ENCODE results near the gene BIRC6.

The BIRC6 gene

GRCh38 chr2:32474381-32474780, 117.6 kb downstream of the BIRC6 start:
- ATAC-seq, result no peak
- TF ChIP-seq TSHZ2 (CRISPR knock-in tag; IDR thresholded peaks at IDR 0.05) (no peak), ZFP30 (CRISPR knock-in tag; IDR thresholded peaks at IDR 0.05) (no peak), ZC3H10 (CRISPR knock-in tag; IDR thresholded peaks at IDR 0.05) (no peak), TOX (CRISPR knock-in tag; IDR thresholded peaks at IDR 0.05; ENCODE audit: borderline replicate concordance) (no peak), PPARA (CRISPR knock-in tag; IDR thresholded peaks at IDR 0.05; ENCODE audit: borderline replicate concordance) (no peak), TCF4 (CRISPR knock-in tag; IDR thresholded peaks at IDR 0.05; ENCODE audit: borderline replicate concordance) (no peak)

- no peak for TF ChIP-seq GLIS3 (CRISPR knock-in tag; IDR thresholded peaks at IDR 0.05)
- TF ChIP-seq ZNF8 (CRISPR knock-in tag; IDR thresholded peaks at IDR 0.05), result no peak
- no peak for TF ChIP-seq OSR1 (CRISPR knock-in tag; IDR thresholded peaks at IDR 0.05)
- no peak for TF ChIP-seq ZFP30 (CRISPR knock-in tag; IDR thresholded peaks at IDR 0.05)
- TF ChIP-seq CSRNP3 (CRISPR knock-in tag; IDR thresholded peaks at IDR 0.05), result no peak
- TF ChIP-seq ZC3H10 (CRISPR knock-in tag; IDR thresholded peaks at IDR 0.05), result no peak
- no peak for TF ChIP-seq RARB (CRISPR knock-in tag; IDR thresholded peaks at IDR 0.05)
- no peak for TF ChIP-seq PATZ1 (CRISPR knock-in tag; IDR thresholded peaks at IDR 0.05; ENCODE audit: borderline replicate concordance)
- no peak for TF ChIP-seq CSDC2 (CRISPR knock-in tag; IDR thresholded peaks at IDR 0.05)
- TF ChIP-seq CREB5 (CRISPR knock-in tag; IDR thresholded peaks at IDR 0.05; ENCODE audit: low read depth), result no peak
- peak; percentile 81 for ATAC-seq
Observed at GRCh38 chr2:32478889-32479620, 122.2 kb downstream of the BIRC6 start.

- no peak for ATAC-seq
- TF ChIP-seq GLIS3 (CRISPR knock-in tag; IDR thresholded peaks at IDR 0.05) (no peak), ZNF70 (CRISPR knock-in tag; IDR thresholded peaks at IDR 0.05) (no peak), ZFP30 (CRISPR knock-in tag; IDR thresholded peaks at IDR 0.05) (no peak), ZFP3 (CRISPR knock-in tag; IDR thresholded peaks at IDR 0.05) (no peak), ZNF8 (CRISPR knock-in tag; IDR thresholded peaks at IDR 0.05) (no peak), RARB (CRISPR knock-in tag; IDR thresholded peaks at IDR 0.05) (no peak), PATZ1 (CRISPR knock-in tag; IDR thresholded peaks at IDR 0.05; ENCODE audit: borderline replicate concordance) (no peak), ARNTL (CRISPR knock-in tag; IDR thresholded peaks at IDR 0.05; ENCODE audit: borderline replicate concordance, low read depth) (no peak), ZNF565 (CRISPR knock-in tag; conservative IDR thresholded peaks at IDR 0.05; ENCODE audit: low read depth) (no peak), CREB5 (CRISPR knock-in tag; IDR thresholded peaks at IDR 0.05; ENCODE audit: low read depth) (no peak), CSRNP3 (CRISPR knock-in tag; IDR thresholded peaks at IDR 0.05) (no peak), ESRRG (CRISPR knock-in tag; IDR thresholded peaks at IDR 0.05) (no peak), ISL1 (CRISPR knock-in tag; IDR thresholded peaks at IDR 0.05) (no peak), ZC3H10 (CRISPR knock-in tag; IDR thresholded peaks at IDR 0.05) (no peak), BACH2 (CRISPR knock-in tag; IDR thresholded peaks at IDR 0.05; ENCODE audit: borderline replicate concordance) (no peak), SNAI2 (CRISPR knock-in tag; IDR thresholded peaks at IDR 0.05) (no peak)
Observed at GRCh38 chr2:32479993-32480392, 123.2 kb downstream of the BIRC6 start.

Measured in SK-N-SH treated with all-trans-retinoic acid at 6 μM for 48 hours (cell line).